Measurements from ENCODE around the gene OLFM2. TPM values are rescaled to one million over a fixed set of nuclear protein-coding genes. Genes with fewer than 3 reads are reported as not detected.
"Not testable (repeated sequence)": the region's sequence is repeated elsewhere in the genome, so short reads cannot be mapped to it uniquely, and the experiment has no call there.

OLFM2 gene
- polyA plus RNA-seq (ENCODE audit: insufficient read length in 4 of 4), result 10 to 100 TPM; 16.2 to 22.5 (median 21.5) TPM

DNA sequence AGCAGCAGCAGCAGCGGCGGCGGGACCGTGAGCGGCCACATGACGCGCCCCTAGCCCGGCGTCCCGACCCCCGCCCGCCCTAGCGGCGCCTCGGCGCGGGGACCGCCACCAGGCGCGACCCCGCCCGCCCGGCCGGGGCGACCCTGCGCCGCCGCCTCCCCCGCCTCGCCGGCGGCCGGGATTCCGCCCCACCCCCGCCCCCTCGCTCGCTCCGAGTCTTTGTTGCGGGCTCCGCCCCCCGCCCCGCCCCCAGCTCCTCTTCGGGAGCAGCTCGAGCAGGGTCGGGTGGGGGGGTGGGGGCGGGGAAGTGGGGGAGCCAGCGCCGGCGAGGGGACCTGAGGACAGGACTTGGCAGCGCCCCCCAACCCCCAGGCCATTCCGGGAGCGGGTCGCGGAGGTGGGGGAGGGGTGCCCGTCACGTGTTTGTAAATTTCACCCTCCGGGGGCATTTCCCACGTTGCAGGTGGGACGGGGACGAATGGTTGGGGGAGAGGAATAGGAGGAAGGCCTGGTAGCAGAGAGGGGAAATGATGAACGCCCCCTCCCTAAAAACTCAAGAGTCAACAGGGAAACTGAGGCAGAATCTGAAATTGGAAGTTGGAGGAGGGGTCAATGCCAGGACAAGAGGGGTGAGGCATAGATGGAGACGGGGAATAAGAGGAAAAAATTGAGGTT lies at the start of gene OLFM2:
Gene OLFM2, minus strand, starts transcription at position 190 of the 675 bp plus-strand sequence. Its CDS starts 149 bp downstream, at position 41.
- no peak for DNase-seq (ENCODE audit: low read depth in 4 of 4, low spot score in 2 of 4)

GRCh38 chr19:9981406-9982260 lies 45.3 kb upstream of the OLFM2 start:
- no peak for DNase-seq (ENCODE audit: low read depth in 4 of 4, low spot score in 2 of 4)

DNA sequence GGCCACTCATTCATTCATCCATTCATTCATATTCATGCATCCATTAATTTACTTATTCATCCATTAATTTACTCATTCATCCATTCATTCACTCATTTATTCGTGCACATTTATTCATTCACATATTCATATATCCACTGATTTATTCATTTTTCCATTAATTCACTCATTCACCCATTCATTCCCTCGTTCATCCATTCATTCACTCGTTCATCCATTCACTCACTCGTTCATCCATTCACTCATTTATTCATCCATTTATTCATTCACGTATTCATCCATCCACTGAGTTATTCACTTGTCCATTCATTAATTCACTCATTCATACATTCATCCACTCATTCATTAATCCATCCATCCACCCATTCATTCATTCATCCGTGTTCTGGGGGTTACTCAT lies 35.8 kb upstream of the OLFM2 start:
- no peak for DNase-seq (ENCODE audit: low read depth in 4 of 4, low spot score in 2 of 4)

DNA sequence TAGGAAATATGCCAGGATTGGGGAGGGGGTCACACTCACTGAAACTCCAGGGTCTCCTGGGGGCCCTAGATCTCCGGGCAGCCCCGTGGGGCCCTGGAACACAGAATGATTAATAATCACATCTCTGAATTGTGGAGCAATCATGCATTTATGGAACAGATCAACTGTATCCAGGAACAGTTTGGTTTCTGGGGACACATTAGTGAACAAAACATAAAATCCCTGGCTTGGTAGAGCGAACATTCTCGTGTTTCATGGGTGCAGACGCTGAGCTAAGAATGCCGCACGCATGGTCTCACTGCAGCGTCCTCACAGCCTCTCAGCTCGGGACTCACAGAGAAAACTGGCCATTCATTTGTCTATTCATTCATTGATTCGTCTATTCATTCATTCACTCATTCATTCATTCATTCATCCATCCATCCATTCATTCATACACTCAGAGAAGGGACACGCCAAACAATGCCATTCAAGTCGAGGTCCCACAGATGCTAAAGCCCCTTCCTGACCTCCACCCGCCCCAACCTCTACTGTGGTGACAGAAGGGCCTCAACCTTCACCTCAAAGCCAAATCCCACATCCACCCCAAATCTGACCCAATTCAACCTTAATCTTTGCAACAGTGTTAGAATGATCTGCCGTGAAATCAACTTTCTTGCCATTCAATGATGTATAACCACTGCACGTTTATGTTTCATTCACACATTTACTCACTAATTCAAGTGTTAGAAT lies 35.0 kb upstream of the OLFM2 start:
- no peak for DNase-seq (ENCODE audit: low read depth in 4 of 4, low spot score in 2 of 4)

GRCh38 chr19:9970481-9970880 lies 34.2 kb upstream of the OLFM2 start:
- DNase-seq (ENCODE audit: low read depth in 4 of 4, low spot score in 2 of 4), result no peak

- no peak for DNase-seq (ENCODE audit: low read depth in 4 of 4, low spot score in 2 of 4)
Measured at GRCh38 chr19:9969688-9969975, 33.3 kb upstream of the OLFM2 start.

DNA sequence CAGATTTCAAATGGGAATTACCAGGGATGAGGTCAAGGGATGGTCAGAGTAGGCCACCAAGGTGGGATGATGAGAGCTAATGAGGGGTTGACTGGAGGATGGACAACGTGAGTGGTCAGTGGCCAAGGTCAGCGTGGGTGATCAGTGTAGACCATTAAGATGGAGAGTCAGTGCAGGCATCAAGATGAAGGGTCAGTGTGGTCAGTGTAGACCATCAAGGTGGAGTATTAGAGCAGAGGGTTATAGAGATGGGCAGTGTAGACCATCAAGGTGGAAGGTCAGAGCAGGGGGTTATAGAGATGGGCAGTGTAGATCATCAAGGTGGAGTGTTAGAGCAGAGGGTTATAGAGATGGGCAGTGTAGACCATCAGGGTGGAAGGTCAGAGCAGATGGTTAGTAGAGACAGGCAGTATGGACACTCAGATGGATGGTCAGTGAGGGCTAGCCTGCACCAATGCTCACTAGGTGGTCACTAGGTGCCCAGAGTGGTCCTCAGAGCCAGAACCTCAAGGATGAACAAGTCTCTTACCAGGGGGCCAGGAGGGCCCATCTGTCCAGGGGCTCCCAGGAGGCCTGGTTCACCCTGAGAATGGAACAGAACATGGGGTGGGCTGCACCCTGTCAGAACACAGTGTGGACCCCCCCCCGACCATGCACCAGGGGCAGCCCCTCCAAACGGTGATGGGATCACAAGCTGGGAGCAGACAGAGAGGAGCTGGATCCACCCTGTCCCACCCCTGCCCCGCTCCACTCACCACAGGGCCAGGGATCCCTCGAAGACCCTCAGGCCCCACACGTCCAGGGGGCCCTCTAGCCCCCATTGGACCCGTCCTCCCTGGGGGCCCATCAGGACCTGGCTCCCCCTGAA lies 32.7 kb upstream of the OLFM2 start:
- DNase-seq (ENCODE audit: low read depth in 4 of 4, low spot score in 2 of 4), result no peak

DNA sequence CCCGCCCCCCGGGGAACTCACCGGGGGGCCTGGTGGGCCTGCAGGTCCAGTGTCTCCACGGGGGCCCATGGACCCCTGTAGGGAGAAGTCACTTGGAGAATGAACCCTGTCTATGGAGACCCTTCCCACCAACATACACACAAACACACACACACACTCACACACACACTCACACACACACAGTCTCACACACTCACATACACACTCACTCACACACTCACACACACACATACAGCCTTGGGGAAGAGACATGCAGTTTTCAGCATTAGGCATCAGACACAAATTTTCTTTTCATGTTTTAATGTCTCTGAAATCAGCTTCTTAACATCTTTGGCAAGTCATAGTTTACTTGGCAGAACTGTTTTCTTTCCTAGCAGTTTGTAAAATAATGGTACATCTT lies 31.0 kb upstream of the OLFM2 start:
- no peak for DNase-seq (ENCODE audit: low read depth in 4 of 4, low spot score in 2 of 4)

- DNase-seq (ENCODE audit: low read depth in 4 of 4, low spot score in 2 of 4), result no peak
Measured at GRCh38 chr19:9966448-9966847, 30.1 kb upstream of the OLFM2 start.

DNA sequence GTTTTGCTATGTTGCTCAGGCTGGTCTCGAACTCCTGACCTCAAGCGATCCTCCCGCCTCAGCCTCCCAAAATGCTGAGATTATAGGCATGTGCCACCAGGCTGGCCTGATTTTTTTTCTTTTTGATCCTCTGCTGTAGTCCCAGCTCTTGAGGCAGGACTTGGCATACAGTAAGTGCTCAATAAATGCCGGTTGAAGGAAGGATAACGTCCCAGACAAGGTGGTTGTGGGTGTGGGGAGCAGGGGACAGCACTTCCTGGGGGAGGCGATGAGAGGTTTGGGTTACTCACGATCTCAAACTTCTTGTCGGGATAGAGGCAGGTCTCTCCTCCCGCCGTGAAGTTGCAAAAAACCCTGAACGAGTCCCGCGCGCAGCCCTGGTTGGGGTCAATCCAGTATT lies 29.7 kb upstream of the OLFM2 start:
- no peak for DNase-seq (ENCODE audit: low read depth in 4 of 4, low spot score in 2 of 4)

DNA sequence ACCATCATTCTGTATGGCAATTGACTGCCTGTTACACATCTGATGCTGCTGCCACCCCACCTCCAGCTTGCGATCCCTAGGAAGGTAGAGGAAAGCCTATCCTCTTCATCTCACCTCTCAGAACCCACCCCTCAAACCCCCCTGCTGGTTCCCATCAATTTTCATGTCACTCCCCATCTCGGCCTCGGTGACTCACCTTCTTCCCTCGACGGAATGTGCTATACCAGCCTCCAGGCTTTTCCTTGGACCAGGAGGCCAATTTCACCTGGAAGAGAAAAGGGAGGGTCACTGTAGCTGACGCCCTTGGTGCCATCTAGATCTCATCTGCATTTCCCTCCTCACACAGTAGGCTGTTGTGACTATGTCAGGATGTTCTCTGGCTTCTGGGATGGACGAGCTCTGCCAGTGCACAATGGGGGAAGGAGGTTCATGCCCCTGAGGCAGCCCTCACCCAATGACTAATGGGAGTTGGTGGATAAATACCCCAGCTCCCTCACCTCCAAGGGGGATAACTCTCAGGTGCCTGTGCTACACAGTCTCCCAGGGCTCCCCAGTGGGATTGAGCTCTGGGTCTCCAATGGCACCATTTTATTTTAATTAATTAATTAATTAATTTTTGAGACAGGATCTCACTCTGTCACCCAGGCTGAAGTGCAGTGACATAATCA lies 26.4 kb upstream of the OLFM2 start:
- no peak for DNase-seq (ENCODE audit: low read depth in 4 of 4, low spot score in 2 of 4)

GRCh38 chr19:9961103-9961502 lies 24.8 kb upstream of the OLFM2 start:
- no peak for DNase-seq (ENCODE audit: low read depth in 4 of 4, low spot score in 2 of 4)

GRCh38 chr19:9958379-9958821 lies 22.1 kb upstream of the OLFM2 start:
- DNase-seq (ENCODE audit: low read depth in 4 of 4, low spot score in 2 of 4), result no peak

GRCh38 chr19:9956956-9957355 lies 20.6 kb upstream of the OLFM2 start:
- DNase-seq (ENCODE audit: low read depth in 4 of 4, low spot score in 2 of 4), result no peak

- DNase-seq (ENCODE audit: low read depth in 4 of 4, low spot score in 2 of 4), result no peak
Measured at GRCh38 chr19:9953802-9954542, 17.7 kb upstream of the OLFM2 start.

DNA sequence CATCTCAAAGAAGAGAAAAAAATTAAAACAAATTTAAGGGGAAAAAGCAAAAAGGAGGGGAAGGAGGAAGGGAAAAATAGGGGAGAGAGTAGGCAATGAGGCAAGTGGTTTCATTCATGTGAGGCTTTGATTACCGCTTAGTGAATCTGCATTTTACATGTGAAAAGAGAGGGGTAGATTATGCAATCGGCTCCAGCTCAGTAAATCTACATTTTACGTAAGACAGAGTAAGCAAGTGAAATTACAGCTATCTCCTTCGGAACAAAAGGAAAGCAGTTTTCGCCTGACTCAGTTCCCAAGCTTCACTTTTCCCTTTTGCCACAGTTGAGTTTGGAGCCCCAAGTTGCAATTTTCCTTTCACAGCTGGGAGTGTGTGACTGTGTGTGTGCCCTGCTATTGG lies 16.0 kb upstream of the OLFM2 start:
- no peak for DNase-seq (ENCODE audit: low read depth in 4 of 4, low spot score in 2 of 4)

DNA sequence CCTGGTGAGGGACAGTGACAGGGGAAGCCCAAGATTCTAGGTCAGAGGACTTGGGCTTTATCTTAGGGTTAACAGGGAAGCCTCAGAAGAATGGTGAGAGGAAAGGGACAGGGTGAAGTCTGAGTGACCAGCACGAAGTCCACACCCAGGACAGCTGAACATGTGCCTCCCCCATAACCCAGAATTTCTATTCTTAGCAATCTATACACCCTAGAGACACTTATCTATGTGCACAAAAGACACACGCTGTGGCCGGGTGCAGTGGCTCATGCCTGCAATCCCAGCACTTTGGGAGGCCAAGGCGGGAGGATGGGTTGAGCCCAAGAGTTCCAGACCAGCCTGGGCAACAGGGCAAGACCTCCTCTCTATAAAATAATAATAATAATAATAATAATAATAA lies 11.1 kb upstream of the OLFM2 start:
- no peak for DNase-seq (ENCODE audit: low read depth in 4 of 4, low spot score in 2 of 4)

DNA sequence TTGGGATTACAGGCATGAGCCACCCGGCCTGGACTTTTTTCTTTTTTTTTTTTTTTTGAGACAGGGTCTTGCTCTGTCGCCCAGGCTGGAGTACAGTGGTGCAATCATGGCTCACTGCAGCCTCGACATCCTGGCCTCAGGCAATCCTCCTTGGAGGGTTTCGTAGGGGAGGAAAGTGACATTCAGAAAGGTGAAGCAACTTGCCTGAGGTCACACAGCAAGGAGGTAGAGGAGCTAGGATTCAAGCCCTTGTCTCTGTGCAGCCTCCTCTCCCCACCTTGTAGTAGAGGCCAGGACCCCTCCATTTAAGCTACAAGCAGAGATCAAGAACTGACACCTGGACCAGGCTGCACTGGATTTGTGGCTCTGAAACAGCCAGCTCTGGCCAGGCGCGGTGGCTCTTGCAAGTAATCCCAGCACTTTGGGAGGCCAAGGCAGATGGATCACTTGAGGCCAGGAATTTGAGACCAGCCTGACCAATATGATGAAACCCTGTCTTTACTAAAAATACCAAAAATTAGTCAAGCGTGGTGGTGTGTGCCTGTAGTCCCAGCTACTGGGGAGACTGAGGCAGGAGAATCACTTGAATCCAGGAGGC lies 10.3 kb upstream of the OLFM2 start:
- not testable (repeated sequence) for DNase-seq (ENCODE audit: low read depth in 4 of 4, low spot score in 2 of 4)

Measured in left renal cortex interstitium (tissue), 4 donors.